ENCODE data around the gene SPDYE2. TPM values are rescaled to one million over a fixed set of nuclear protein-coding genes. Genes with fewer than 3 reads are reported as not detected.
"Not testable (repeated sequence)": the region's sequence is repeated elsewhere in the genome, so short reads cannot be mapped to it uniquely, and the experiment has no call there.

The SPDYE2 gene
- total RNA-seq, 1 experiment from 2014 or later: not detected

- H3K27me3 ChIP-seq (ENCODE audit: control insufficient read depth, insufficient read depth, low read length); DNase-seq; H3K36me3 ChIP-seq (replicated peaks; ENCODE audit: control insufficient read depth, insufficient read depth, low read length): not testable (repeated sequence)
- peak within 1 kb of the TSS; percentile 62 for H3K4me3 ChIP-seq (ENCODE audit: insufficient read depth, low read depth, low read length)
These were observed 21.5 kb downstream of the SPDYE2 start, which contains the start of gene POLR2J3 for GRCh38 chr7:102572261-102573239. TSS of gene POLR2J3 (minus strand) at chr7:102572583. CDS start at chr7:102572521, 62 bp downstream.

DNA sequence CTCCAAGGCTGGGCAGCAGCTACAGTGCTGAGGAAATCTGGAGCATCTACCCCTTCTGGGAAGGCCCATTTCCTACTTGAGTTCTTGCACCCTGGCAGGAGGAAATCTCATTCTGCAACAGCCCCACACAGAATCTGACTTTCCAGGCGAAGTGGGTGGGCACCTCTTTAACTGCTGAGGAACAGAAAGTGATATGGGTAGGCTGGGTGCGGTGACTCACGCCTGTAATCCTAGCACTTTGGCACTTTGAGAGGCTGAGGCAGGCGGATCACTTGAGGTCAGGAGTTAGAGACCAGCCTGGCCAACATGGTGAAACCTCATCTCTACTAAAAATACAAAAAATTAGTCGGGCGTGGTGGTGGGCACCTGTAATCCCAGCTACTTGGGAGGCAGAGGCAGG is 23.6 kb downstream of the SPDYE2 start:
- not testable (repeated sequence) for H3K27me3 ChIP-seq (ENCODE audit: control insufficient read depth, insufficient read depth, low read length); DNase-seq; H3K36me3 ChIP-seq (replicated peaks; ENCODE audit: control insufficient read depth, insufficient read depth, low read length); H3K4me3 ChIP-seq (ENCODE audit: insufficient read depth, low read depth, low read length)

DNA sequence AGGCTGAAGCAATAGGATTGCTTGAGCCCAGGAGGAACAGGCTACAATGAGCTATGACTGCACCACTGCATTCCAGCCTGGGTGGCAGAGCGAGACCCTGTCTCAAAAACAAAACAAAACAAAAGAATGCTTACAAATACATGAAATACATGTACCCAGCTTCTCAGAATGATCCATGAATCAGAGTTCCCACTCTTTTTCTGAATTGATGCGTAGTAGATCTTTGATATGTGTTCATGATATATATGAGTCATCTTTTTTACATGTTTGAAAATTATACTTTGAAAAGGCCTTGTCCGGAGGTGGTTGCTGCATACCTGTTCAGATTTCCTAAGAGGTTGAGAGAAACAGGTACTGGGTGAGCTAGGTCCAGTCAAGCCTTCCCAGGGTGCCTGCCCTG is 25.3 kb downstream of the SPDYE2 start:
- not testable (repeated sequence) for DNase-seq; H3K27me3 ChIP-seq (ENCODE audit: control insufficient read depth, insufficient read depth, low read length); H3K36me3 ChIP-seq (replicated peaks; ENCODE audit: control insufficient read depth, insufficient read depth, low read length); H3K4me3 ChIP-seq (ENCODE audit: insufficient read depth, low read depth, low read length)

GRCh38 chr7:102577315-102578240 is 26.6 kb downstream of the SPDYE2 start:
- not testable (repeated sequence) for H3K36me3 ChIP-seq (replicated peaks; ENCODE audit: control insufficient read depth, insufficient read depth, low read length); H3K4me3 ChIP-seq (ENCODE audit: insufficient read depth, low read depth, low read length); DNase-seq; H3K27me3 ChIP-seq (ENCODE audit: control insufficient read depth, insufficient read depth, low read length)

DNA sequence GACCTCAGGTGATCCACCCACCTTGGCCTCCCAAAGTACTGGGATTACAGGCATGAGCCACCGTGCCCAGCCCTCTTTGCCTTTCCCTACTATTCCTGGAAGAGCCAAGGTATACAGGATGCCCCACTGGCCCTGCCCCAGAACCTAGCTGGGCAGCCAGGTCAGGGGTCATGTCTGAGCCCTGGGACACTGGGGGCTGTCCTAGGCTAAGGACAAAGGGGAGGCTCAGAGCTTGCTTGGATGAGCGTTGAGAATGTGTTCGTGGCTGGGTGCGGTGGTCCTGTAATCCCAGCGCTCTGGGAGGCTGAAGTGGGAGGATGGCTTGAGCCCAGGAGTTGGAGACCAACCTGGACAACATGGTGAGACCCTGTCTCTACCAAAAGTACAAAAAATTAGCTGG is 27.5 kb downstream of the SPDYE2 start:
- not testable (repeated sequence) for H3K4me3 ChIP-seq (ENCODE audit: insufficient read depth, low read depth, low read length); H3K27me3 ChIP-seq (ENCODE audit: control insufficient read depth, insufficient read depth, low read length); H3K36me3 ChIP-seq (replicated peaks; ENCODE audit: control insufficient read depth, insufficient read depth, low read length); DNase-seq

- H3K27me3 ChIP-seq (ENCODE audit: control insufficient read depth, insufficient read depth, low read length); H3K36me3 ChIP-seq (replicated peaks; ENCODE audit: control insufficient read depth, insufficient read depth, low read length); DNase-seq: not testable (repeated sequence)
These were observed 30.7 kb downstream of the SPDYE2 start for GRCh38 chr7:102581722-102582121.

GRCh38 chr7:102583495-102583894 is 32.5 kb downstream of the SPDYE2 start:
- not testable (repeated sequence) for H3K27me3 ChIP-seq (ENCODE audit: control insufficient read depth, insufficient read depth, low read length); H3K4me3 ChIP-seq (ENCODE audit: insufficient read depth, low read depth, low read length); H3K36me3 ChIP-seq (replicated peaks; ENCODE audit: control insufficient read depth, insufficient read depth, low read length); DNase-seq

More at GRCh38 chr7:102581722-102582121, 30.7 kb downstream of the SPDYE2 start:
- not testable (repeated sequence) for H3K4me3 ChIP-seq (ENCODE audit: insufficient read depth, low read depth, low read length)

GRCh38 chr7:102589857-102590256 is 38.8 kb downstream of the SPDYE2 start:
- not testable (repeated sequence) for H3K4me3 ChIP-seq (ENCODE audit: insufficient read depth, low read depth, low read length); H3K36me3 ChIP-seq (replicated peaks; ENCODE audit: control insufficient read depth, insufficient read depth, low read length); DNase-seq; H3K27me3 ChIP-seq (ENCODE audit: control insufficient read depth, insufficient read depth, low read length)

DNA sequence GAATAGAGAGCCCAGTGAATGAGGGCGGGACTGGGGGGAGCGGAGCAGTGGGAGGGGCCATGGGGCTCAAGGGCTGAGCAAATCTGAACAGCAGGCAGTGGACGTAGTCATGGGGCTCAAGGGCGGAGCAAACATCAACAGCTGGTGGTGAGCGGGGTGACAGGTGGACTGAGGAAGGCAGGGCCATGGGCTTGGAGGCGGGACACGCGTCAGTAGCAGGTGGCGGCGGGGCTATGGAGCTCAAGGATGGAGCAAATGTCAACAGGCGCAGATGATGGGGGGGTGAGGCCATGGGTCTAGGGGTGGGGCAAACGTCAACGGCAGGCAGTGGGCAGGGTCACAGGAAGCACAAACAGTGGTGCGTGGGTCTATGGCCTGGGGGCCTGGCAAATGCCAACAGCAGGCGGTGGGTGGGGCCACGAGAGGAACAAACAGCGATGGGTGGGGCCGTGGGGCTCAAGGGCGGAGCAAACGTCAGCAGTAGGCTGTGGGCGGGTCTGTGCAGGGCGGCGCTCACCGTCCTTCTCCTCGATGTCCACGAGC is 41.5 kb downstream of the SPDYE2 start:
- H3K27me3 ChIP-seq (ENCODE audit: control insufficient read depth, insufficient read depth, low read length); H3K4me3 ChIP-seq (ENCODE audit: insufficient read depth, low read depth, low read length); DNase-seq; H3K36me3 ChIP-seq (replicated peaks; ENCODE audit: control insufficient read depth, insufficient read depth, low read length): not testable (repeated sequence)

- not testable (repeated sequence) for H3K4me3 ChIP-seq (ENCODE audit: insufficient read depth, low read depth, low read length); DNase-seq; H3K27me3 ChIP-seq (ENCODE audit: control insufficient read depth, insufficient read depth, low read length); H3K36me3 ChIP-seq (replicated peaks; ENCODE audit: control insufficient read depth, insufficient read depth, low read length)
These were observed 42.8 kb downstream of the SPDYE2 start for GRCh38 chr7:102593637-102594334.

DNA sequence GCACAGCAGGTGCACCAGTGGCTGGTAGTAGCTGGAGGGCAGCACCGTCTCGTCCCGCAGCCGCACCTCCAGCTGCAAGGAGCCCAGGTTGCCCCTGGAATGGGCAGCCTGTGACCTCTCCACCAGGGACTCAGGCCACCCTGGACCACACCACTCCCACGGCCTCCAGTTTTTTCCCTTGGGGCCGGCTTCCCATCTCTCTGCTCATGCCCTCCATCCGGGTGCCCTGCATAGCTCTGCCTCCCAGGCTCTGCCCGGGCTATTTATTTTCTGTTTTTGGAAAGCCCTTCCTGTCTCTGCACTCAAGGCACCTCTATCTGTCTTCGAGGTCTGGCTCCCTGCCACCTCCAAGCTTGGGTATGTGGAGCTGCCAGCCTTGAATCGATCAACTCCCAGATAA is 45.0 kb downstream of the SPDYE2 start:
- not testable (repeated sequence) for H3K4me3 ChIP-seq (ENCODE audit: insufficient read depth, low read depth, low read length); H3K36me3 ChIP-seq (replicated peaks; ENCODE audit: control insufficient read depth, insufficient read depth, low read length); H3K27me3 ChIP-seq (ENCODE audit: control insufficient read depth, insufficient read depth, low read length); DNase-seq

DNA sequence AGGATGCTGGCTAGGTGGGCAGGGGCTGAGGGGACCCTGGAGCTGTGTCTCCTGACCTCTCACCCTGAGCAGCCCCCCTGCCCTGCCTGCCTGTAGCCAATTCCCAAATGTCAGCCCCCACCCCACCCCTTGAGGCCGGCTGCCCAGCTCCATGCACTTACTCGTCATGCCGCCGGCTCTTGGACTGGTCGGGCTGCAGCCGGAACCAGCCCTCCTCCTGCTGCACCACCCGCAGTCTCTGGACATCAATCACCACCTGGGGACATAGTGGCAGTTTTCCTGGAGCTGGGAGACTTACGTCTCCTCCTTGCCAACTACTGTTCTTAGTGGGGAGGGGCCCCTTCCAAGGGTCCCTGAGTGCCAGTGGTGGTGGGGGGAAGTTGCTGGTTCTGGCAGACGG is 48.7 kb downstream of the SPDYE2 start:
- not testable (repeated sequence) for H3K27me3 ChIP-seq (ENCODE audit: control insufficient read depth, insufficient read depth, low read length)

GRCh38 chr7:102602317-102602716 is 51.3 kb downstream of the SPDYE2 start:
- not testable (repeated sequence) for H3K4me3 ChIP-seq (ENCODE audit: insufficient read depth, low read depth, low read length); DNase-seq; H3K36me3 ChIP-seq (replicated peaks; ENCODE audit: control insufficient read depth, insufficient read depth, low read length); H3K27me3 ChIP-seq (ENCODE audit: control insufficient read depth, insufficient read depth, low read length)

More for the DNA sequence above, 48.7 kb downstream of the SPDYE2 start:
- not testable (repeated sequence) for DNase-seq; H3K36me3 ChIP-seq (replicated peaks; ENCODE audit: control insufficient read depth, insufficient read depth, low read length); H3K4me3 ChIP-seq (ENCODE audit: insufficient read depth, low read depth, low read length)

Measured in H7 (cell line).